ENCODE measurements around the gene SECTM1.

SECTM1 gene

DNA sequence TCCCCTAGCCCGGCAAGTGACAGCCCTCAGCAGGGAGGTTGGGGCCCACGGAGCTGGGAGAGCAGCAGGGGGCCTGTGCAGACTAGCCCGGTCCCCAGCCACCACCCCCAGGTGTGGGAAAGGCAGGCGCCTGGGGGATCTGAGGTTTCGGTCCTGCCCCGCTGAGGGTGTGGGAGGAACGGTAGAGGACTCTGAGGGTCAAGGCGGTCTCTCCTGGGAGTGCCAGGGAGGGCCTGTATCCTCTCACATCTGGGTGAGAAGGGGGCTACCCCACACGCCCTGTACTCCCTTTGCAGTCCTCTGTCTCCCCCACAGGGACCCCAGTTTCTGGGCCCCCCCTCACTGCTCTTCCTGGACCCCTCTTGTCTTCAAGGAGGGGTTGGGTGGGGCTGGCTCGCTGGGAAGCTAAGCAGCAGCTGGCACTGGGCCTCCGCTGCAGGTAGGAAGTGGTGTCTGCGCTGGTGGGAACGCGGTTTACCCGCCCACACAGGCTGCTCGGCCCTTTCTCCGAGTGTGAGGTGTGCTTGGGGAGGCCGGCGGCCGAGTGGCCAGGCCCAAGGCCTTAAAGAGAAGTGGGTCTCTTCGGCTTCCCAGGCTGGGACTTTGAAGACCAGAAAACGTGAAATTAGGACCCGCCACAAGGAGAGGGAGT lies 31.5 kb downstream of the SECTM1 start:
- no peak for DNase-seq (ENCODE audit: low spot score)
- peak overlapping the region; percentile 24 for H2BK12ac ChIP-seq (ENCODE audit: low read length)
- H4K91ac ChIP-seq (ENCODE audit: low read depth, low read length, poor library complexity): no peak overlapping the region
- H2AK5ac ChIP-seq (ENCODE audit: low read depth, low read length): peak overlapping the region; percentile 98
- H3K4me2 ChIP-seq (ENCODE audit: insufficient read depth, low read length, poor library complexity, severe bottlenecking): no peak overlapping the region
- H3K4me3 ChIP-seq (ENCODE audit: low read length in 2 of 2): no peak overlapping the region
- H3K9ac ChIP-seq (ENCODE audit: low read depth, low read length, poor library complexity): no peak overlapping the region
- H3K4me1 ChIP-seq (ENCODE audit: control insufficient read depth in 2 of 2, insufficient read depth in 1 of 2, low read depth in 1 of 2, low read length in 2 of 2): peaks cover 8 to 25% of the 10 kb centered on the region in 2 donors
- H3K18ac ChIP-seq (ENCODE audit: low read length): peak overlapping the region; percentile 78
- H2BK5ac ChIP-seq (ENCODE audit: low read length): peak overlapping the region; percentile 75
- no CpG with 5 or more reads among the region's 23 CpGs for WGBS, 2 donors (ENCODE audit: extremely low coverage in 2 of 2, insufficient read length in 2 of 2, insufficient replicate concordance in 1 of 2)
- peak overlapping the region; percentile 81 for H2BK120ac ChIP-seq (ENCODE audit: low read depth, low read length)
- no peak overlapping the region for H3K4ac ChIP-seq (ENCODE audit: low read length)
- H3K14ac ChIP-seq (ENCODE audit: low read length): peak overlapping the region; percentile 58
- no peaks in the 10 kb centered on the region for H3K36me3 ChIP-seq (replicated peaks in 1 of 2; ENCODE audit: control insufficient read depth in 2 of 2, insufficient read depth in 2 of 2, low read length in 2 of 2)
- H4K8ac ChIP-seq (ENCODE audit: low read depth, low read length): no peak overlapping the region
- H3K9me3 ChIP-seq (replicated peaks in 1 of 2; ENCODE audit: control insufficient read depth in 2 of 2, insufficient read depth in 1 of 2, low read depth in 1 of 2, low read length in 2 of 2): no peaks in the 10 kb centered on the region
- H2AFZ ChIP-seq (ENCODE audit: low read length): peak overlapping the region; percentile 61
- H2BK15ac ChIP-seq (ENCODE audit: low read length): peak overlapping the region; percentile 74
- H3K27me3 ChIP-seq (ENCODE audit: control insufficient read depth in 3 of 3, insufficient read depth in 3 of 3, low read depth in 1 of 3, low read length in 3 of 3): peaks cover 0 to 16% (median 2%) of the 10 kb centered on the region in 3 experiments
- peak overlapping the region; percentile 93 for H3K23ac ChIP-seq (ENCODE audit: low read depth, low read length, poor library complexity)
- H3K27ac ChIP-seq (replicated peaks; ENCODE audit: low read length): no peak overlapping the region
- H3K79me1 ChIP-seq (ENCODE audit: low read depth, low read length): peaks cover 4% of the 10 kb centered on the region

DNA sequence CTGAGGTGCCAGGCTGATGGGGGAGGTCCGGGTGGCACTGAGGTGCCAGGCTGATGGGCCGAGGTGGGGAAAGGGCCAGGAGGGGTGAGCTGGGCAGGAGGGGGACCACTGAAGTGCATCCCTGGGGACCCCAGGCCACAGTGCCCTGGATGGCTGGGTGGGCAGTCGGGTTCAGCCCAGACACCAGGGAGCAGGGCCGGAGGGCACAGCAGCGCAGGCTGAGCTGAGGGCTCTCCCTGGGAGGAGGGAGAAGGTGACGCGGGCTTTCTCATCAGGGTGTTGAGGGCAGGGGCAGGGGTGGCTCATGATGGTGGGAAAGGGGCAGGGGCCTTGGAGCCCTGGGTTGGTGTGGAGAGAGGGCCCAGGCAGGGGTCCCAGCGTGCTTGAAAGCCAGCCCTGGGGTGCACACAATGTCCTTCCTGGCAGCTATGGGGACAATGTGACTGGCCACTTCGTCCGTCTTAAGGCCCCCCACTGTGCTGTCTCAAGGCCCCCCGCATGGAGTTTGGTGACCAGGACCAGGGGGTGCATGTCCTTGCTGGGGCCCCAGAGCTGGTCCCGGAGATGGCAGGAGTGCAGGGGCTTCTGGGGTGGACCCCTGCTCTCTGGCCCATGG lies 32.2 kb downstream of the SECTM1 start:
- DNase-seq (ENCODE audit: low spot score): no peak
- peak overlapping the region; percentile 95 for H3K4ac ChIP-seq (ENCODE audit: low read length)
- H2BK15ac ChIP-seq (ENCODE audit: low read length): peak overlapping the region; percentile 81
- H4K91ac ChIP-seq (ENCODE audit: low read depth, low read length, poor library complexity): no peak overlapping the region
- H3K9me3 ChIP-seq (replicated peaks in 1 of 2; ENCODE audit: control insufficient read depth in 2 of 2, insufficient read depth in 1 of 2, low read depth in 1 of 2, low read length in 2 of 2): no peaks in the 10 kb centered on the region
- peak overlapping the region; percentile 66 for H2BK5ac ChIP-seq (ENCODE audit: low read length)
- H2AK5ac ChIP-seq (ENCODE audit: low read depth, low read length): peak overlapping the region; percentile 98
- H2BK120ac ChIP-seq (ENCODE audit: low read depth, low read length): peak overlapping the region; percentile 81
- H3K27ac ChIP-seq (replicated peaks; ENCODE audit: low read length): no peak overlapping the region
- peak overlapping the region; percentile 58 for H3K14ac ChIP-seq (ENCODE audit: low read length)
- H3K4me2 ChIP-seq (ENCODE audit: insufficient read depth, low read length, poor library complexity, severe bottlenecking): no peak overlapping the region
- H3K36me3 ChIP-seq (replicated peaks in 1 of 2; ENCODE audit: control insufficient read depth in 2 of 2, insufficient read depth in 2 of 2, low read length in 2 of 2): no peaks in the 10 kb centered on the region
- peak overlapping the region; percentile 24 for H2BK12ac ChIP-seq (ENCODE audit: low read length)
- peaks cover 0 to 16% (median 2%) of the 10 kb centered on the region in 3 experiments for H3K27me3 ChIP-seq (ENCODE audit: control insufficient read depth in 3 of 3, insufficient read depth in 3 of 3, low read depth in 1 of 3, low read length in 3 of 3)
- no peak overlapping the region for H2AFZ ChIP-seq (ENCODE audit: low read length)
- WGBS, 2 donors (ENCODE audit: extremely low coverage in 2 of 2, insufficient read length in 2 of 2, insufficient replicate concordance in 1 of 2): no CpG with 5 or more reads among the region's 12 CpGs
- H3K9ac ChIP-seq (ENCODE audit: low read depth, low read length, poor library complexity): no peak overlapping the region
- no peak overlapping the region for H4K8ac ChIP-seq (ENCODE audit: low read depth, low read length)
- peak overlapping the region; percentile 87 for H3K18ac ChIP-seq (ENCODE audit: low read length)
- no peak overlapping the region for H3K4me3 ChIP-seq (ENCODE audit: low read length in 2 of 2)
- peaks cover 4% of the 10 kb centered on the region for H3K79me1 ChIP-seq (ENCODE audit: low read depth, low read length)
- peaks cover 8 to 25% of the 10 kb centered on the region in 2 donors for H3K4me1 ChIP-seq (ENCODE audit: control insufficient read depth in 2 of 2, insufficient read depth in 1 of 2, low read depth in 1 of 2, low read length in 2 of 2)
- peak overlapping the region; percentile 93 for H3K23ac ChIP-seq (ENCODE audit: low read depth, low read length, poor library complexity)

DNA sequence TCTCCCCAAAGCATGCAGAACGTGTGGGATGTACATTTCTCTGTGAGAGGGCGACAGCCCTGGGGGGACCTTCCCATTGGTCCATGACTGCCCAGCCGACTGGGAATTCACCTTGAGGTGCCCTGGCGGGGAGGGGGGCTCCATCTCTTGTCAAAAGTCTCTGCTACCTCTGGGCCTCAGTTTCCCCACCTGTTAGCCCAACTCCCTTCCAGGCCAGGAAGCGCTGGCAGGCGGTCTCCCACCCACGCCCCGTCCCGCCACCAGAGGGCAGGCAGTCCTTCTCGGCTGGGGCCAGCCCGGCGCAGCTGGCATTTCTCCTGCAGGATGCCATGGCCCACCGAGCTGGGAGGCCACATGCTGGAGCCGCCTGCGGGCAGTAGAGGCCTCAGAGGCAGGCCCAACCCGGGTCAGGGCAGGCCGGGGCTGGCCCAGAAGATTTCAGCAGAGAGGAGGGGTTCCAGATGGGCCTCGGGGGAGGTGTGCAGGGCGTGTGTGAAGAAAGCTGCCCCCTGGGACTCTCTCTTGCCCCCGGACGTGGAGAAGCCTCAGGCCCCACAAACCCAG lies 32.8 kb downstream of the SECTM1 start:
- Histone ChIP-seq H2BK15ac (ENCODE audit: low read length) (peak overlapping the region; percentile 81), H3K27ac (replicated peaks; ENCODE audit: low read length) (no peak overlapping the region), H4K91ac (ENCODE audit: low read depth, low read length, poor library complexity) (no peak overlapping the region), H2BK5ac (ENCODE audit: low read length) (peak overlapping the region; percentile 66), H3K18ac (ENCODE audit: low read length) (peak overlapping the region; percentile 87), H3K27me3 (ENCODE audit: control insufficient read depth in 3 of 3, insufficient read depth in 3 of 3, low read depth in 1 of 3, low read length in 3 of 3) (peaks cover 0 to 16% (median 2%) of the 10 kb centered on the region in 3 experiments), H4K8ac (ENCODE audit: low read depth, low read length) (peak overlapping the region; percentile 3), H3K4me2 (ENCODE audit: insufficient read depth, low read length, poor library complexity, severe bottlenecking) (no peak overlapping the region), H2BK12ac (ENCODE audit: low read length) (no peak overlapping the region), H3K4me1 (ENCODE audit: control insufficient read depth in 2 of 2, insufficient read depth in 1 of 2, low read depth in 1 of 2, low read length in 2 of 2) (peaks cover 8 to 25% of the 10 kb centered on the region in 2 donors), H2AFZ (ENCODE audit: low read length) (peak overlapping the region; percentile 47), H3K9ac (ENCODE audit: low read depth, low read length, poor library complexity) (no peak overlapping the region), H2AK5ac (ENCODE audit: low read depth, low read length) (peak overlapping the region; percentile 98), H3K4me3 (ENCODE audit: low read length in 2 of 2) (no peak overlapping the region), H3K4ac (ENCODE audit: low read length) (peak overlapping the region; percentile 95), H3K14ac (ENCODE audit: low read length) (no peak overlapping the region), H2BK120ac (ENCODE audit: low read depth, low read length) (peak overlapping the region; percentile 81), H3K23ac (ENCODE audit: low read depth, low read length, poor library complexity) (peak overlapping the region; percentile 93), H3K9me3 (replicated peaks in 1 of 2; ENCODE audit: control insufficient read depth in 2 of 2, insufficient read depth in 1 of 2, low read depth in 1 of 2, low read length in 2 of 2) (no peaks in the 10 kb centered on the region), H3K79me1 (ENCODE audit: low read depth, low read length) (peaks cover 2% of the 10 kb centered on the region), H3K36me3 (replicated peaks in 1 of 2; ENCODE audit: control insufficient read depth in 2 of 2, insufficient read depth in 2 of 2, low read length in 2 of 2) (no peaks in the 10 kb centered on the region)
- WGBS, 2 donors (ENCODE audit: extremely low coverage in 2 of 2, insufficient read length in 2 of 2, insufficient replicate concordance in 1 of 2): no CpG with 5 or more reads among the region's 21 CpGs
- DNase-seq (ENCODE audit: low spot score): no peak

DNA sequence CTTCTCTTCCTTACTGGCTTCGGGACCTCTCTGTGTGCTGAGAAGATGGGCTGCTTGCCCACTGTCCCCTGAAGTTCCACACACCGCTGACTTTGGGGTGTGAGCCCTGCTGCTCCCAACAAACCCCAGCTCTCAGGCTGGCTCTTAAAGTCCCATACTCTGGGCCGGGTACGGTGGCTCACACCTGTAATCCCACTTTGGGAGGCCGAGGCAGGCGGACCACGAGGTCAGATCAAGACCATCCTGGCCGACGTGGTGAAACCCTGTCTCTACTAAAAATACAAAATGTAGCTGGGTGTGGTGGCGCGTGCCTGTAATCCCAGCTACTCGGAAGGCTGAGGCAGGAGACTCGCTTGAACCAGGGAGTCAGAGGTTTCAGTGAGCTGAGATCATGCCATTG lies 33.3 kb downstream of the SECTM1 start:
- Histone ChIP-seq H3K4ac (ENCODE audit: low read length) (no peak overlapping the region), H4K91ac (ENCODE audit: low read depth, low read length, poor library complexity) (peak overlapping the region; percentile 49), H2BK5ac (ENCODE audit: low read length) (no peak overlapping the region), H2AK5ac (ENCODE audit: low read depth, low read length) (peak overlapping the region; percentile 98), H3K14ac (ENCODE audit: low read length) (no peak overlapping the region), H3K4me3 (ENCODE audit: low read length in 2 of 2) (no peak overlapping the region), H3K27ac (replicated peaks; ENCODE audit: low read length) (no peak overlapping the region), H2BK120ac (ENCODE audit: low read depth, low read length) (no peak overlapping the region), H2BK12ac (ENCODE audit: low read length) (no peak overlapping the region), H4K8ac (ENCODE audit: low read depth, low read length) (no peak overlapping the region), H3K27me3 (ENCODE audit: control insufficient read depth in 3 of 3, insufficient read depth in 3 of 3, low read depth in 1 of 3, low read length in 3 of 3) (peaks cover 0 to 12% (median 2%) of the 10 kb centered on the region in 3 experiments), H3K9ac (ENCODE audit: low read depth, low read length, poor library complexity) (no peak overlapping the region), H3K18ac (ENCODE audit: low read length) (no peak overlapping the region), H3K4me2 (ENCODE audit: insufficient read depth, low read length, poor library complexity, severe bottlenecking) (no peak overlapping the region), H3K36me3 (replicated peaks in 1 of 2; ENCODE audit: control insufficient read depth in 2 of 2, insufficient read depth in 2 of 2, low read length in 2 of 2) (no peaks in the 10 kb centered on the region), H3K4me1 (ENCODE audit: control insufficient read depth in 2 of 2, insufficient read depth in 1 of 2, low read depth in 1 of 2, low read length in 2 of 2) (peaks cover 8 to 25% of the 10 kb centered on the region in 2 donors), H3K9me3 (replicated peaks in 1 of 2; ENCODE audit: control insufficient read depth in 2 of 2, insufficient read depth in 1 of 2, low read depth in 1 of 2, low read length in 2 of 2) (no peaks in the 10 kb centered on the region), H2BK15ac (ENCODE audit: low read length) (peak overlapping the region; percentile 46), H3K79me1 (ENCODE audit: low read depth, low read length) (peaks cover 2% of the 10 kb centered on the region), H3K23ac (ENCODE audit: low read depth, low read length, poor library complexity) (no peak overlapping the region), H2AFZ (ENCODE audit: low read length) (no peak overlapping the region)
- no peak for DNase-seq (ENCODE audit: low spot score)
- no CpG with 5 or more reads among the region's 13 CpGs for WGBS, 2 donors (ENCODE audit: extremely low coverage in 2 of 2, insufficient read length in 2 of 2, insufficient replicate concordance in 1 of 2)

Data from neuronal stem cell (in vitro differentiated cells).